Measurements from ENCODE around the gene TYSND1.

DNA sequence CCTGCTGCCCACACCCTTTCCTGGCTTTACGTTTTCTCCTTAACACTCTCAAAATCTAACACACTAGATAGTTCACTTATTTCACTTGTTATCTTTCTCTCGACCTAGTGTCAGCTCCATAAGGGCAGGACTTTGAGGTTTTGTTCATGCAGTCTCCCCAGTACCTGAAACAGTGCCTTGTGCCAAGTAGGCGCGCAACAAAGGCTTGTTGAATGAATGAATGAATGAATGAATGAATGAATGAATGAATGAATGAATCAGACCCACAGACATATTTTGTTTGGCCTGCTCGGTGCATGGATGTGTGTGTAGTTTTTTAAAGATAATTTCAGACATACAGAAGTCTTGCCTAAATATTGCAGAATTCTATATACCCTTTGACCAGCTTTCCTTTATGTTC, 6.2 kb downstream of the TYSND1 start:
- TF ChIP-seq TAF1 (IDR thresholded peaks at IDR 0.05; ENCODE audit: borderline replicate concordance, insufficient read depth, low read length) (no peak), SIN3A (IDR thresholded peaks at IDR 0.05; ENCODE audit: borderline replicate concordance, insufficient read depth, low read length) (no peak), POLR2AphosphoS5 (IDR thresholded peaks at IDR 0.05; ENCODE audit: low read depth, low read length) (no peak)
